HG03520 (cell line): ENCODE data around the gene SIAH2.

Source experiments
- ATAC-seq: cut with Tn5 transposase; IDR thresholded peaks from one replicate; pipeline ENCODE4 v1.9.1; 2021; ENCODE audit warnings: mild to moderate bottlenecking, moderate library complexity; ENCODE audit not compliant: unreplicated experiment

SIAH2 gene

GRCh38 chr3:150751781-150752263 lies 11.1 kb downstream of the SIAH2 start:
- no peak for ATAC-seq

- ATAC-seq: no peak
These were observed 13.7 kb downstream of the SIAH2 start for GRCh38 chr3:150749255-150749654.

- no peak for ATAC-seq
These were observed 14.3 kb downstream of the SIAH2 start for GRCh38 chr3:150748684-150749047.

- ATAC-seq: no peak
These were observed 14.9 kb downstream of the SIAH2 start for GRCh38 chr3:150747886-150748683.

GRCh38 chr3:150746791-150747590 lies 16.0 kb downstream of the SIAH2 start:
- no peak for ATAC-seq

- no peak for ATAC-seq
These were observed 17.1 kb downstream of the SIAH2 start for GRCh38 chr3:150745832-150746231.

- ATAC-seq: no peak
These were observed 18.1 kb downstream of the SIAH2 start for GRCh38 chr3:150744919-150745211.

GRCh38 chr3:150744041-150744918 lies 18.7 kb downstream of the SIAH2 start:
- no peak for ATAC-seq

GRCh38 chr3:150743508-150743907 lies 19.5 kb downstream of the SIAH2 start:
- ATAC-seq: no peak

- no peak for ATAC-seq
These were observed 20.3 kb downstream of the SIAH2 start for GRCh38 chr3:150742679-150743078.

GRCh38 chr3:150742141-150742523 lies 20.8 kb downstream of the SIAH2 start:
- no peak for ATAC-seq

GRCh38 chr3:150741497-150742140 lies 21.4 kb downstream of the SIAH2 start:
- no peak for ATAC-seq

GRCh38 chr3:150740733-150741496 lies 22.1 kb downstream of the SIAH2 start:
- ATAC-seq: no peak

- ATAC-seq: peak; percentile 17
These were observed 22.9 kb downstream of the SIAH2 start for GRCh38 chr3:150739877-150740645.

GRCh38 chr3:150739200-150739863 lies 23.6 kb downstream of the SIAH2 start:
- peak; percentile 27 for ATAC-seq

GRCh38 chr3:150738688-150739087 lies 24.3 kb downstream of the SIAH2 start:
- ATAC-seq: no peak

GRCh38 chr3:150737874-150738679 lies 24.9 kb downstream of the SIAH2 start:
- ATAC-seq: no peak
